ENCODE results near the gene CCDC14.

- TF ChIP-seq CTCF (conservative IDR thresholded peaks at IDR 0.05; ENCODE audit: low read length) (no peak), EZH2phosphoT487 (IDR thresholded peaks at IDR 0.05; ENCODE audit: borderline replicate concordance) (no peak)
Measured at GRCh38 chr3:123870033-123870432, 91.0 kb downstream of the CCDC14 start.
